ENCODE measurements around the gene AP1B1. TPM values are rescaled to one million over a fixed set of nuclear protein-coding genes. Genes with fewer than 3 reads are reported as not detected.

AP1B1 gene
- total and polyA plus RNA-seq, 2 donors (not counting 1 experiment from before 2014, with no cell fraction given): 44.1 to 45.6 TPM

- Histone ChIP-seq H4K20me1 (ENCODE audit: control insufficient read depth, extremely low read depth, insufficient read depth, low read length) (no peaks in the 10 kb centered on the region), H3K79me2 (ENCODE audit: control insufficient read depth, insufficient read depth, low read length) (no peaks in the 10 kb centered on the region), H2AFZ (ENCODE audit: low read length) (no peak overlapping the region), H3K27me3 (ENCODE audit: control insufficient read depth, insufficient read depth, low read length) (peaks cover 29% of the 10 kb centered on the region), H3K4me1 (ENCODE audit: control insufficient read depth, extremely low read depth, insufficient read depth, low read length) (no peaks in the 10 kb centered on the region), H3K4me3 (replicated peaks in 1 of 4; ENCODE audit: control extremely low read depth in 1 of 4, insufficient read depth in 1 of 4, low read depth in 3 of 4, low read length in 4 of 4) (no peak overlapping the region), H3K4me2 (ENCODE audit: extremely low read depth, insufficient read depth, low read length) (no peak overlapping the region), H3K27ac (ENCODE audit: insufficient read depth, low read length) (no peak overlapping the region), H3K36me3 (ENCODE audit: control insufficient read depth, insufficient read depth, low read length) (no peaks in the 10 kb centered on the region), H3K9me3 (ENCODE audit: control insufficient read depth, insufficient read depth, low read depth, low read length) (no peaks in the 10 kb centered on the region), H3K9ac (ENCODE audit: insufficient read depth, low read length) (no peak overlapping the region)
- no peak for DNase-seq (ENCODE audit: low read depth in 2 of 2)
- TF ChIP-seq CTCF (conservative IDR thresholded peaks at IDR 0.05 in 1 of 2, IDR thresholded peaks at IDR 0.05 in 1 of 2; ENCODE audit: low read depth in 1 of 2, low read length in 2 of 2) (no peak), EZH2 (IDR thresholded peaks at IDR 0.05; ENCODE audit: low read length, missing control alignments) (no peak)
Measured at GRCh38 chr22:29319072-29319471, 69.3 kb downstream of the AP1B1 start.

GRCh38 chr22:29317827-29318454 lies 70.4 kb downstream of the AP1B1 start:
- no peak for DNase-seq (ENCODE audit: low read depth in 2 of 2)
- no peak overlapping the region for H3K9ac ChIP-seq (ENCODE audit: insufficient read depth, low read length)
- H3K79me2 ChIP-seq (ENCODE audit: control insufficient read depth, insufficient read depth, low read length): no peaks in the 10 kb centered on the region
- H3K4me2 ChIP-seq (ENCODE audit: extremely low read depth, insufficient read depth, low read length): no peak overlapping the region
- H3K27me3 ChIP-seq (ENCODE audit: control insufficient read depth, insufficient read depth, low read length): peaks cover 34% of the 10 kb centered on the region
- TF ChIP-seq EZH2 (IDR thresholded peaks at IDR 0.05; ENCODE audit: low read length, missing control alignments) (no peak), CTCF (conservative IDR thresholded peaks at IDR 0.05 in 1 of 2, IDR thresholded peaks at IDR 0.05 in 1 of 2; ENCODE audit: low read depth in 1 of 2, low read length in 2 of 2) (no peak)
- no peak overlapping the region for H3K4me3 ChIP-seq (replicated peaks in 1 of 4; ENCODE audit: control extremely low read depth in 1 of 4, insufficient read depth in 1 of 4, low read depth in 3 of 4, low read length in 4 of 4)
- H3K9me3 ChIP-seq (ENCODE audit: control insufficient read depth, insufficient read depth, low read depth, low read length): no peaks in the 10 kb centered on the region
- no peak overlapping the region for H2AFZ ChIP-seq (ENCODE audit: low read length)
- H3K36me3 ChIP-seq (ENCODE audit: control insufficient read depth, insufficient read depth, low read length): no peaks in the 10 kb centered on the region
- H4K20me1 ChIP-seq (ENCODE audit: control insufficient read depth, extremely low read depth, insufficient read depth, low read length): no peaks in the 10 kb centered on the region
- H3K27ac ChIP-seq (ENCODE audit: insufficient read depth, low read length): no peak overlapping the region
- no peaks in the 10 kb centered on the region for H3K4me1 ChIP-seq (ENCODE audit: control insufficient read depth, extremely low read depth, insufficient read depth, low read length)

GRCh38 chr22:29316141-29316828 lies 72.1 kb downstream of the AP1B1 start:
- TF ChIP-seq CTCF (conservative IDR thresholded peaks at IDR 0.05 in 1 of 2, IDR thresholded peaks at IDR 0.05 in 1 of 2; ENCODE audit: low read depth in 1 of 2, low read length in 2 of 2) (no peak), EZH2 (IDR thresholded peaks at IDR 0.05; ENCODE audit: low read length, missing control alignments) (peak; percentile 72)
- H3K79me2 ChIP-seq (ENCODE audit: control insufficient read depth, insufficient read depth, low read length): no peaks in the 10 kb centered on the region
- no peak overlapping the region for H3K27ac ChIP-seq (ENCODE audit: insufficient read depth, low read length)
- H3K9me3 ChIP-seq (ENCODE audit: control insufficient read depth, insufficient read depth, low read depth, low read length): no peaks in the 10 kb centered on the region
- no peak for DNase-seq (ENCODE audit: low read depth in 2 of 2)
- H3K27me3 ChIP-seq (ENCODE audit: control insufficient read depth, insufficient read depth, low read length): peaks cover 34% of the 10 kb centered on the region
- H3K36me3 ChIP-seq (ENCODE audit: control insufficient read depth, insufficient read depth, low read length): peaks cover 6% of the 10 kb centered on the region
- H2AFZ ChIP-seq (ENCODE audit: low read length): no peak overlapping the region
- no peak overlapping the region for H3K4me2 ChIP-seq (ENCODE audit: extremely low read depth, insufficient read depth, low read length)
- H3K9ac ChIP-seq (ENCODE audit: insufficient read depth, low read length): no peak overlapping the region
- H4K20me1 ChIP-seq (ENCODE audit: control insufficient read depth, extremely low read depth, insufficient read depth, low read length): no peaks in the 10 kb centered on the region
- H3K4me1 ChIP-seq (ENCODE audit: control insufficient read depth, extremely low read depth, insufficient read depth, low read length): peaks cover 3% of the 10 kb centered on the region
- no peak overlapping the region for H3K4me3 ChIP-seq (replicated peaks in 1 of 4; ENCODE audit: control extremely low read depth in 1 of 4, insufficient read depth in 1 of 4, low read depth in 3 of 4, low read length in 4 of 4)
